ENCODE data around the gene ATMIN.

ATMIN gene

DNA sequence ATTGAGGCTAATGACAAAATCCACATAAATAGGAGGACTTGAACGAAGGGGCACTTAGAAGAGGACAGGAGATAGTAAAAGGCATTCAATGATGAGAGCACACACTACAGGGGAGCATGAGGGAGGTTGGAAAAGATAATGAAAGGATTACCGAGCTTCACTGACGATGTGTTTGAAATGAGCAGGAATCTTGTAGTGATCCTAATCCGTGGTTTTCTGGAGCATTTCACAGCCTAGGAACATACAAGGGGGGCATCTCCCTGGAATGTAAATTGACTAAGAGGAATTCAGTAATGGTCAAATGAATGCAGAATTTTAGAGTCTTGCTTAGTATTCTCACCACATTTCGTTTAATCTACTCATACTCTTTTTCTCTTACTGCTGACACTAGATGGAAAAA is 5.2 kb downstream of the ATMIN start:
- TF ChIP-seq, protein P1, sequence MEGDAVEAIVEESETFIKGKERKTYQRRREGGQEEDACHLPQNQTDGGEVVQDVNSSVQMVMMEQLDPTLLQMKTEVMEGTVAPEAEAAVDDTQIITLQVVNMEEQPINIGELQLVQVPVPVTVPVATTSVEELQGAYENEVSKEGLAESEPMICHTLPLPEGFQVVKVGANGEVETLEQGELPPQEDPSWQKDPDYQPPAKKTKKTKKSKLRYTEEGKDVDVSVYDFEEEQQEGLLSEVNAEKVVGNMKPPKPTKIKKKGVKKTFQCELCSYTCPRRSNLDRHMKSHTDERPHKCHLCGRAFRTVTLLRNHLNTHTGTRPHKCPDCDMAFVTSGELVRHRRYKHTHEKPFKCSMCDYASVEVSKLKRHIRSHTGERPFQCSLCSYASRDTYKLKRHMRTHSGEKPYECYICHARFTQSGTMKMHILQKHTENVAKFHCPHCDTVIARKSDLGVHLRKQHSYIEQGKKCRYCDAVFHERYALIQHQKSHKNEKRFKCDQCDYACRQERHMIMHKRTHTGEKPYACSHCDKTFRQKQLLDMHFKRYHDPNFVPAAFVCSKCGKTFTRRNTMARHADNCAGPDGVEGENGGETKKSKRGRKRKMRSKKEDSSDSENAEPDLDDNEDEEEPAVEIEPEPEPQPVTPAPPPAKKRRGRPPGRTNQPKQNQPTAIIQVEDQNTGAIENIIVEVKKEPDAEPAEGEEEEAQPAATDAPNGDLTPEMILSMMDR (IDR thresholded peaks at IDR 0.05; ENCODE audit: low read length, missing control alignments), result no peak
- DNase-seq (ENCODE audit: low read depth), result no peak
- H3K4me3 ChIP-seq (replicated peaks; ENCODE audit: low read depth, low read length), result no peak overlapping the region

DNA sequence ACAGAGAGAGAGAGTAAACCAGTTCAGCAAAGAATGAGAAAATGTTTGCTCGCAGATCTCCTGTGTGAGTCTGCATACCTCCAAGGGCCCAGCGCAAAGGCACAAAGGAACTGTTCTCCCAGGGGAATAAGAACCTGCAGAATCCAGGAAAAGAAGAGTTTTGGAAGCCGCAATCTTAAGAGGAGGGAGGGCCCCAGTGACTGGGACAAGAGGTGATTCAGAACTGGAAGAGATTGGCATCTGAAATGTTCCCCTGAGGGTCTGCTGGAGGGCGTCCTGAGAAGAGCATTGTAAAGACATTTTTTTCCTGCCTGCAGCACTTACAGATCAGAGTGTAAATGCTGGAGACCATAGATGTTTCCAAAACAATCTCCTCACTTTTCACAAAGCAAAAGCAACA is 6.1 kb downstream of the ATMIN start:
- no peak overlapping the region for H3K4me3 ChIP-seq (replicated peaks; ENCODE audit: low read depth, low read length)
- no peak for DNase-seq (ENCODE audit: low read depth)
- TF ChIP-seq, protein P1 (IDR thresholded peaks at IDR 0.05; ENCODE audit: low read length, missing control alignments), result no peak

DNA sequence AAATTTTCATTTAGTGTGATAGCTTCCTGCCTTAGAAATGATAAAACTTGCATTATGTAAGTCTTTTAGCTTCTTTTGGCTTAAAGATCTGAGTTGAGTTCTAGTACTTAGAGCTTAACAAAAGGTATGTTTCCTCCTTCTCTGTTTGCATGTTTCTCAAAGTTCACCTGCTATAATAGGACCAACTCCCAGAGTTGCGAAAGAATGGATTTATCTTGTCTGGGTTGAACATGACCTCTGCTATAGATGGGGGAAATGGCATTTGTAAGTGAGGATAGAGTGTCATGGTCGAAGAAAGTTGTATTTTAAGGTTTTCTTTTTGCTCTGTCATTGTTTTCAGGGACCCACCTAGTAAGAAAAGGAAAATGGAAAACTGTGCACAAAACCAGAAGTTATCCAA is 7.2 kb downstream of the ATMIN start:
- no peak for DNase-seq (ENCODE audit: low read depth)
- no peak overlapping the region for H3K4me3 ChIP-seq (replicated peaks; ENCODE audit: low read depth, low read length)
- TF ChIP-seq, protein P1 (IDR thresholded peaks at IDR 0.05; ENCODE audit: low read length, missing control alignments), result no peak

DNA sequence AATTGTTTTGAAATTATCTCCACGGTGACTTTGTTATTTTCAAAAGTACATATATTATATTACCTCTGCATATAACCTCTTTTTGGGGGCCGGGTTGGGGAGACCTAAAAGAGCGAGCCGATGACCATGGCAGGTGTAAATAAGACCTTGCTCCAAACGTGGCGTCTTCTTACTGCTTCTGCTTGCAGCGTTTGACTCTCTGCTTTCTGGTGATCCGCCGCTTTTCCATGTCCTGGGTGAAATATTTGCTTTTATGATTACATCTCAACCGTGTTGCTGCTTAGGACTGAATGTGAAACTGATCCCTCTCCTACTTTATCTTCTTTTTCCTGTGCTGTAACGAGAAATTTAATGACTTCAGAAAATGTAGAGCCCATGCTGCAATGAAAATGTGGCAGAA is 18.1 kb downstream of the ATMIN start:
- DNase-seq (ENCODE audit: low read depth), result no peak
- TF ChIP-seq, protein P1 (IDR thresholded peaks at IDR 0.05; ENCODE audit: low read length, missing control alignments), result no peak
- H3K4me3 ChIP-seq (replicated peaks; ENCODE audit: low read depth, low read length), result no peak overlapping the region

DNA sequence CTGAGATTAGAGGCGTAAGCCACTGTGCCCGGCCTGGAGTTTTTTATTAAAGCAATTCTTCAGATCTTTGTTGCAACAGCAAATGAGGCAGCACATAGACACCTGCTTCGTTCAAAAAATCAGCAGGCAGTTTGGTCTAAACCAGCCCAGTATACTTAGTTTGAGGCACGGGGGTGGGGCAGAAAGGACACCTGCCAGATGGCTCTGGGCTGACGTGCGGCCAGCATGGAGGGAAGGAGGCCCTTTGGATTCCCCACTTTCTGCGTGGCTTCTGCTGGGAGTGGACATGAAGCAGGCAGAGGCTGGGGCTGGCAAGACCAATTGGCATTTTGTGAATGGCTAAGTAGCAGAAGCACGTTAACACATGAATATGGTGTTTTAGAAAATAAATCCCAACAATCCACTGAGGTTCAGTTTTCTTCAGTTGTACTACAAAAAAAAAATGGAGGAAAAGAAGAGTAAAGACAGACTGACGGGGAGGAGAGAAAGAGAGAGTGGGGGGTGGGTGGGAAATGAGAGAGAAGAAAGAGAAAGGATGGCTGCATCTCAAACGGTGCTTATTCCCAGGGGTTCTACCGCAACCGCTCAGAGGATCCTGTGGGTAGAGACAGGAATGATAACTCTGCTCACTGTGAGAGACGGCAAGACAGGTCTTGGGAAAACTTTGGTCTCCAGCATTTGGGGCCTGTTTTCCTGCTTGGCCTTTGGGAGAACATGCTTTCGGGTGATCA is 25.1 kb downstream of the ATMIN start:
- no peak for DNase-seq (ENCODE audit: low read depth)
- TF ChIP-seq, protein P1 (IDR thresholded peaks at IDR 0.05; ENCODE audit: low read length, missing control alignments), result no peak
- no peak overlapping the region for H3K4me3 ChIP-seq (replicated peaks; ENCODE audit: low read depth, low read length)

DNA sequence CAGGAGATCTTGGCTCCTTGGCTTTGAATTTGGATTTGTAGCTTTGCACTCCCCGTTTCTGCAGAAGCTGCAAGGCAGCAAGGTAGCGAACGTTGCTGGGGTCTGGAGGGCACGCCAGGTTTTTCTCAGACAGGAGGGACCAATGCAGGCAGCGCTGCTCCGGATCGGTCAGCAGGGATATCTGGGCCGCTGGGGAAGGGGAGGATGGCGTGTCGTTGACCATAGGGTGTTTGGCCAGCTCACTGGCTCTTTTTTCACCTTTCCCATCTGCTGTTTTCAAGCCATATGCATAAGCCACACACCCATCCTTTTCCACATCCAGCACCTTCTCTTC is 25.6 kb downstream of the ATMIN start:
- TF ChIP-seq, protein P1 (IDR thresholded peaks at IDR 0.05; ENCODE audit: low read length, missing control alignments), result no peak
- no peak overlapping the region for H3K4me3 ChIP-seq (replicated peaks; ENCODE audit: low read depth, low read length)
- no peak for DNase-seq (ENCODE audit: low read depth)
